Colonic mucosa (tissue), 4 donors: ENCODE measurements around the gene CNTN4. TPM values are rescaled to one million over a fixed set of nuclear protein-coding genes. Genes with fewer than 3 reads are reported as not detected.

Experiments
- DNase-seq: peaks from one replicate; pipeline ENCODE4 v3.0.0-alpha.2; 2020
- H3K27ac ChIP-seq: fragments of 200-600 bp; one replicate; pipeline ENCODE4 v1.8.0; 2021
- H3K27me3 ChIP-seq: fragments of 200-600 bp; one replicate; pipeline ENCODE4 v1.8.0; 2021
- H3K36me3 ChIP-seq: fragments of 200-600 bp; one replicate; pipeline ENCODE4 v1.8.0; 2021
- H3K4me1 ChIP-seq: fragments of 200-600 bp; one replicate; pipeline ENCODE4 v1.8.0; 2021; ENCODE audit warnings: mild to moderate bottlenecking
- H3K4me3 ChIP-seq: fragments of 200-600 bp; one replicate; pipeline ENCODE4 v1.8.0; 2021
- H3K9ac ChIP-seq, 2 donors: one replicate each; pipeline ENCODE4 v1.7.0; 2013; ENCODE audit warnings: control low read depth in 2 of 2, low read depth in 2 of 2, low read length in 2 of 2
- H3K9me3 ChIP-seq: fragments of 200-600 bp; one replicate; pipeline ENCODE4 v1.8.0; 2021
- CTCF ChIP-seq: fragments of 200-600 bp; IDR thresholded peaks from one replicate; pipeline ENCODE4 v1.8.0; 2022; ENCODE audit warnings: antibody characterized with exemption, mild to moderate bottlenecking
- intact Hi-C: fragments of 100-400 bp; cut with DNase I; formaldehyde crosslinking; loops from one replicate; pipeline ENCODE4 v1.14.1; 2022
- total RNA-seq, 2 donors: library from RNA; stranded (reverse); fragmentation: NEBNext Ultra II Directional in 1 of 2; extraction: Animal tissue kit (Norgen Biotek cat#: 25700) in 1 of 2; gene quantifications; one replicate each; pipeline ENCODE4 v1.2.1, GENCODE V29; 2021
- donor health status: healthy.
- donor health status: DM: no; HTN: no; CAD: no.
- donor health status: DM: no; HTN: no; CAD: no.

Gene CNTN4
- total RNA-seq, 2 donors from 2014 or later: 8.2 to 19.1 TPM

- H3K27me3 ChIP-seq: no peaks in the 10 kb centered on the region
- no peak overlapping the region for H3K27ac ChIP-seq
- no peaks in the 10 kb centered on the region for H3K9me3 ChIP-seq
- H3K9ac ChIP-seq: no peak overlapping the region
- no peaks in the 10 kb centered on the region for H3K36me3 ChIP-seq
- DNase-seq: no peak
- TF ChIP-seq CTCF: no peak
- no peaks in the 10 kb centered on the region for H3K4me1 ChIP-seq
- intact Hi-C loops: no loop called here
- no peak overlapping the region for H3K4me3 ChIP-seq
Observed at GRCh38 chr3:2948882-2949281, 850.2 kb downstream of the CNTN4 start.

- intact Hi-C loops: no loop called here
- H3K4me3 ChIP-seq: no peak overlapping the region
Observed at GRCh38 chr3:2950159-2950558, 851.5 kb downstream of the CNTN4 start.

DNA sequence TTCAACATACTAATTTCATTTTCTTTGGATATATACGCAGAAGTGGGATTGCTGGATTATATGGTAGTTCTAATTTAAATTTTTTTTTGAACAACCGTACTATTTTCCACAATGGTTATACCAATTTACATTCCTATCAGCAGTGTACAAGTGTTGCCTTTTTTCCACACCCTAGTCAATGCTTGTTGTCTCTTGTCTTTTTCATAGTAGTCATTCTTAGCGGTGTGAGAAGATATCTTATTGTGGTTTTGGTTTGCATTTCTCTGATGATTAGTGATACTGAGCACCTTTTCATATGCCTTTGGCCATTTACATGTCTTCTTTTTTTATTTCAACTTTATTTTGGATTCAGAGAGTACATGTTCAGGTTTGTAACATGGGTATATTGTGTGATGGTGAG, 858.4 kb downstream of the CNTN4 start:
- H3K27me3 ChIP-seq: no peaks in the 10 kb centered on the region
- intact Hi-C loops: no loop called here
- H3K9me3 ChIP-seq: no peaks in the 10 kb centered on the region
- no peak overlapping the region for H3K9ac ChIP-seq
- TF ChIP-seq CTCF: no peak
- no peak for DNase-seq
- no peaks in the 10 kb centered on the region for H3K4me1 ChIP-seq
- H3K4me3 ChIP-seq: no peak overlapping the region
- H3K36me3 ChIP-seq: no peaks in the 10 kb centered on the region
- H3K27ac ChIP-seq: no peak overlapping the region

More at GRCh38 chr3:2950159-2950558, 851.5 kb downstream of the CNTN4 start:
- H3K27ac ChIP-seq: no peak overlapping the region
- H3K27me3 ChIP-seq: no peaks in the 10 kb centered on the region
- no peaks in the 10 kb centered on the region for H3K36me3 ChIP-seq
- DNase-seq: no peak
- H3K9ac ChIP-seq: no peak overlapping the region
- TF ChIP-seq CTCF: no peak
- no peaks in the 10 kb centered on the region for H3K4me1 ChIP-seq
- no peaks in the 10 kb centered on the region for H3K9me3 ChIP-seq

GRCh38 chr3:2958551-2958950, 859.9 kb downstream of the CNTN4 start:
- Histone ChIP-seq H3K4me1 (no peaks in the 10 kb centered on the region), H3K27ac (no peak overlapping the region), H3K9ac (no peak overlapping the region), H3K4me3 (no peak overlapping the region), H3K27me3 (no peaks in the 10 kb centered on the region), H3K36me3 (no peaks in the 10 kb centered on the region), H3K9me3 (no peaks in the 10 kb centered on the region)
- intact Hi-C loops: no loop called here
- DNase-seq: no peak
- TF ChIP-seq CTCF: no peak

- Histone ChIP-seq H3K4me1 (no peaks in the 10 kb centered on the region), H3K9ac (no peak overlapping the region), H3K27me3 (no peaks in the 10 kb centered on the region), H3K9me3 (no peaks in the 10 kb centered on the region), H3K4me3 (no peak overlapping the region), H3K27ac (no peak overlapping the region), H3K36me3 (no peaks in the 10 kb centered on the region)
- DNase-seq: no peak
- intact Hi-C loops: no loop called here
- no peak for TF ChIP-seq CTCF
Observed at GRCh38 chr3:2961576-2961975, 862.9 kb downstream of the CNTN4 start.

DNA sequence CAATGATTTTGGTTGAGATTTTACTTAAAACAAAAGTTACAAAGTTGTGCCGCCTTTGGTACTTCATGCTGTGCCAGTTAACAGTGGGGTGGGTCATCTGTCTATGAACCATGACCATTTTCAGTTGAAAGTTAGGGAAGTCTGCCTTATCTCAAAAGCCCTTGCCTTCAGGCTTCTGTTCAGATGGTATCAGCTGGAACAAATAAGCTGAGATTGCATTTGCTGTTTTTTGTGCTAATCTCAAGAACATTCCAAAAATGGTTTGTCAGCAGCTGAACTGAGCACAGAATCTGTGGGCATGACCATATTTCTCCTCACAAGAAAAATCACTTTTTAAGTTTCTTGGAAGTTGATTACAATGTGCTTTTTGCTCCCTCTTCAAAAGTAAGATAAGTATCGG, 869.2 kb downstream of the CNTN4 start:
- Histone ChIP-seq H3K27ac (no peak overlapping the region), H3K9ac (no peak overlapping the region), H3K36me3 (no peaks in the 10 kb centered on the region), H3K4me3 (no peak overlapping the region), H3K4me1 (no peaks in the 10 kb centered on the region), H3K27me3 (no peaks in the 10 kb centered on the region), H3K9me3 (no peaks in the 10 kb centered on the region)
- DNase-seq: no peak
- intact Hi-C loops: no loop called here
- TF ChIP-seq CTCF: no peak
